ENCODE results near the gene RPS17.
"Not testable (repeated sequence)": the region's sequence is repeated elsewhere in the genome, so short reads cannot be mapped to it uniquely, and the experiment has no call there.

Gene RPS17

DNA sequence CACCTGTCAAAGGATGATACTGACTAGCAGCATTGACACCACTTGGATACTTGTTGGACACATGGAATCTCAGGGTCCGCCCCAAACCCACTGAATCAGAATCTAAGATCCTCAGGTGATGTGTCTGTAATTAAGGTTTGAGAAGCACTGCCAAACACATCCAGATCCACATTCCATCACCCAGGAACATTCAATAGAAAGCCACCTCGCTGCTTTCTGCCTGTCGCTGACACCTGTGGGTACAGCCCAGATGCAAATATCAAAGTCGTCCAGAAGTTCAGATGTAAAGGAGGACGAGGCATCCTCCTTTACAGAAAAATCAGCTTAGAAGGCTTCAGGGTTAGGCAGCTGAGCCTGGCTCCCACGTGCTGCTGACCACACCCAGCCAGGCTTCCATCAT, 5.2 kb upstream of the RPS17 start:
- no peak for DNase-seq (ENCODE audit: low spot score)

DNA sequence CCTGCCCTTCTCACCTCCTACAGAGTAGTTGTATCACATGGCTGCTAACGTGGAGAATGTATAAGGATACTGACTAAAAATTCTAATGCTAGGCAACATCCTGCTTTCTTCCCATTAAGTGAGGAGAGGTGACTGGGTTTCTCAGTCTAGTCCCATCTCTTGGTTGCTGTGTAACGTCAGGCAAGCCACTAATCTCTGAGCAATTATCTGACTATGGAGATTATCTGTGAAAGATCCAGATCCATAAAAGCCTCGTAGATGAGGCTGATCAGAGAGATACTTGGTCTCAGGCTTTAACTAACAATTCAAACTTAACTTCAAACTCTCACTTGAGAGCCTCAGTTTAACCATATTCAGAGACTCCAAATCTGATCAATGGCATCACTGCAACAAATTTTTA, 4.7 kb upstream of the RPS17 start:
- DNase-seq (ENCODE audit: low spot score), result no peak

DNA sequence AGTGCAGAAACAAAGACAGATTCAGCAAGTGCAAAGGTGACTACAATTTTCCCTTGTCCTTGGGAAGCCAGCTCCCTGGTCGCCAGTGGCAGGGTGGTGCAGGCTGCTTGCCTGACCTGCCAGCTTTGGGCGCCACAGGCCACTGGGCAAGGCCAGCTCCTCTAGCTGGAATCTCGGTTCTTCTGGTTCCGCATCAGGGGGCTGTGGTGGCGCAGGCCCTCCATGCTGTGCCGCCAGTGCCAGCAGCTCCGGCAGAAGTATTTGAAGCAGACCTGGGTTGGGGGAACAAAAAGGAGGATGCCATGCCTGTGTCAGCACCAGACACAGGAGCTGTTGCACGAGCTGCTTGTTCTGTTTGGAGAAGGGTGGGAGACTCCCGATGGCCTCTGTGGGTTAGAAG, 4.2 kb upstream of the RPS17 start:
- DNase-seq (ENCODE audit: low spot score), result no peak

DNA sequence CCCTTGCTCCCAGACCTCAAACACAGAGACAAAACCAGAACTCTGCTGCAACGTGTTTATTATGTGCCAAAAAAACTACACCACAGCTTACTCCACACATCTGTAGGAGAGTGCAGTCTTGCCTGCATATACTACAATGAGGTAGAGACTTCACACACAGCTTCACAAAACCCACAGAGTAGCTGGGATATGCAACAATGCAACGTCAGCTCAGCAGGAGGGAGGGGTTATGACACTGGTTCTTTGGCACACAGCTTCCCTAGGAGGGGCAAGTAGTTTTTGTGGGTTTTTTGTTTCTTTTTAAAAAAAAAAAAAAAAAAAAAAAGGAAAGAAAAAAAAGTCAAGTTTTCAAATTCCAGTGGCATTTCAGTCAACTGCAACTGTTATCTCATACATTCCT, 2.9 kb upstream of the RPS17 start:
- no peak for DNase-seq (ENCODE audit: low spot score)

DNA sequence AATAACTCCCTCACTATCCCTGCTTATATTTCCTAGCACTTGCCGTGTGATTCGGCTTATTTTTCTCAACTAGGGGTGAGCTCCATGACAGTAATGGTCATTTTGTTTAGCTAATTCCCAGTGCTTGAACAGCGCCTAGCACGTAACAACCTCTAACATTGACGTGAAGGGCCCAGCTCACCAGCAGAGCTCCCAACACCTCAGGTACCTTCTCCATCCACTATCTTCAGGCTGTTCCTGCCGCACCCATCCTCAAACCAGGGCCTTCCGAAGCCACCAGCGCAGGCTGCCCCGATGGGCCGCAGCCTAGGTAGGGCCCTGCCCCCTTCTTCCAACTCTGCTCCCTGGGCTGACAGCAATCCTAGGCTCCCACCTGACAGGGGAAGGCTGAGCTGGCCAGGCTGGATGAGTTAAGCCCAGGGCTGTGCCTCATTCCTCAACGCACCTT, 751 bp upstream of the RPS17 start:
- no peak for DNase-seq (ENCODE audit: low spot score)

DNA sequence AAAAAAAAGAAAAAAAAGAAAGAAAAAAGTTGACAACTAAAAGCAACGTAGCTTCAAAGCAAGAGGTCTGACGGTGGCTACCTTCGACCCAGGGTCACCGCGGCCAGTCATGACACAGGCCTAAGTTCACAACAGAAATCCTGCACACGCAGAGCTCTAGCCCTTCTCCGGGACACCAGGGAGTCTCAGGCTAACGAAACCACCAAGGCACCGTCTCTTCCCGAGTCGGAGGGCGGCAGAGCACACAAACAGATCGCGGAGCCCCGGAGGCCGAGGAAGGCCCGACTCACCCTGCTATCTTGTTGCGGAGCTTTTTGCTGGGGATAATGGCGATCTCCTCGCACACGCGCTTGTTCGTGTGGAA, 584 bp downstream of the RPS17 start:
- peak; percentile 32 for DNase-seq (ENCODE audit: low spot score)

DNA sequence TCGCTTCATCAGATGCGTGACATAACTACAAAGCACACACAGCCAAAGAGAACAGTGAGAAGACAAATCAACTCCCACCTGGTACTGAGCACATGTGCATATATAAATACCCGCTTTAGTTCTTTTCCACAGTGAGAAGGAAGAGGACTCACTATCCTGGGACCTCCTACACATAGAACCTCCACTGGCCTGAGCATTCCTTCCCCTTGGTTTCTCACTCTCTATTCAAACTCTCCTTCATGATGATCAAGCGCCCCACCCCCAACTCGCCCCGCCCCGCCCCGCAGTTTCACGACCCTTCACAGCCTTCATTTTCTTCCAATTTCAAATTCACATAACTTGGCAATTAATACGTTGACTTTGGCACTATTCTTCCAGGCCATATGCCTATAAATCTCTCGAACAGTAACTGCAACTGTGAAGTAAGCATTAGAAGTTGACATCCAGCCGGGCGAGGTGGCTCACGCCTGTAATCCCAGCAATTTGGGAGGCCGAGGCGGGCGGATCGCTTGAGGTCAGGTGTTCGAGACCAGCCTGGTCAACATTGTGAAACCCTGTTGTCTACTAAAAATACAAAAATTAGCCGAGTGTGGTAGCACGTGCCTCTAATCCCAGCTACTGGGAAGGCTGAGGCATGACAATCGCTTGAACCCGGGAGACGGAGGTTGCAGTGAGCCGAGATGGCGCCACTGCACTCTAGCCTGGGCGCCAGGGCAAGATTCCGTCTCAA, 1.1 kb downstream of the RPS17 start:
- DNase-seq (ENCODE audit: low spot score), result no peak

DNA sequence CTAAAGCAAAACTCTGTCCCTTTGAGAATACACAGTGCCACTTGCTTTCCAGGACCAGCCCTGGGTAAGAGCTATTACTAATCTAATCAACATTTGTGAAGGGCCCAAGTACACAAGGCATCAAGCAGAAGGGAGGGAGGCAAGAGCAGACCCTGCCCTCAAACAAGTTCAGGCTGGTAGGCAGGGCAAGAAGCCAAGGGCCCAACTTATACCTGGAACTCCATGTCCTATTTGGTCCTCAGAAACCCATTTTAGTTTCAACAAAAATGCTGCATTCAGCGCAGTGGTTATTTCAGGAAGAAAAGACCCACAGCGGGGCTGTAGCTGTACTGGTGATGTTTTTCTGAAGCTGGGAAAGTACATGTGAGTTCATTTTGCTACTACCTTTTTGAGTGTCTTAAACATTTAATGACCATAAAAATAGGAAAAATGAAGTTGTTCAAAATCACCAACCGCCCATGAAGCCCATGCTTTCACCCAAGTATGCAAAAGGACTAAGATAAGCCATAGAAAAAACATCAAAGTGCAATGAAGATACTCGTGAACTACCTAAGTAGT, 2.8 kb downstream of the RPS17 start:
- no peak for DNase-seq (ENCODE audit: low spot score)

DNA sequence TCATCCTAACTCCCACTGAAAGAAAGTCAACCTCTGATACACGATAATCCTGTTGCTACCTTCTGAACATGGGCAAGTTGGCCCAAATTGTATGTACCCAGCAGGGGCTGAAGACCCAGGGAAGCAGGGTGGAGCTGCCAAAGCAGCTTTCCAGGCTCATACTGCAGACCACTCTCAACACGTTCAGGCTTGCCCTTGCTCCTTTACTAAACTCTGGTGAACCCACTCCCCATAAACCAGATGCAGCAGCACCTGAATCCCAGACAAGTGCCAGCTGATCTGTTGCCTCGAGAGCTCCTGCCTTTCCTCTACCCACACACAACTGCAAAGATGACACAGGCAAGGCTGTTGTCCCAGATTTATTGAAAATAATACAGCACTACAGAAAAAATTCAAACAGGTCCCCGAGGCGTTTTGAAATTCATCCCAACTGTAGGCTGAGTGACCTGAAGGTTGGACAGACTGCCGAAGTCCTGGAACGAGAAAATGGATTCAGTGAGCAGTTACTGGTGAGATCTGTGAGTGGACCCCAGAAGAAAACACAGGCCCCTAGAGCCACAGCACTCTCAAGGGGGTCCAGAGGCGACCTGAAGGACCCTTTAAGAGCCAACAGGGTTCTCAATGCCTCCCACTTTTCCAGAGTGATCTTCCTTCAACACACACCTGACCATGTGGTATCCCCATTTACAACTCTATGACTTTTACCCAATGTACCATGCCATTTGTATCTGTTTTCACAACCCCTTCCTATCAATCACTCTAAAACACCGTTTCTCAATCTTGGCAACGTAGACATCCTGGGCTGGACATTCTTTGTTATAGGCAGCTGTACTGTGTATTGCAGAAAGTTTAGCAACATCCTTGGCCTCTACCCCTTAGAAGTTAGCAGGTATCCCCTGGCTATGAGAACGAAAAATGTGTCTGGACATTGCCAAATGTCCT, 3.6 kb downstream of the RPS17 start:
- DNase-seq (ENCODE audit: low spot score), result no peak

DNA sequence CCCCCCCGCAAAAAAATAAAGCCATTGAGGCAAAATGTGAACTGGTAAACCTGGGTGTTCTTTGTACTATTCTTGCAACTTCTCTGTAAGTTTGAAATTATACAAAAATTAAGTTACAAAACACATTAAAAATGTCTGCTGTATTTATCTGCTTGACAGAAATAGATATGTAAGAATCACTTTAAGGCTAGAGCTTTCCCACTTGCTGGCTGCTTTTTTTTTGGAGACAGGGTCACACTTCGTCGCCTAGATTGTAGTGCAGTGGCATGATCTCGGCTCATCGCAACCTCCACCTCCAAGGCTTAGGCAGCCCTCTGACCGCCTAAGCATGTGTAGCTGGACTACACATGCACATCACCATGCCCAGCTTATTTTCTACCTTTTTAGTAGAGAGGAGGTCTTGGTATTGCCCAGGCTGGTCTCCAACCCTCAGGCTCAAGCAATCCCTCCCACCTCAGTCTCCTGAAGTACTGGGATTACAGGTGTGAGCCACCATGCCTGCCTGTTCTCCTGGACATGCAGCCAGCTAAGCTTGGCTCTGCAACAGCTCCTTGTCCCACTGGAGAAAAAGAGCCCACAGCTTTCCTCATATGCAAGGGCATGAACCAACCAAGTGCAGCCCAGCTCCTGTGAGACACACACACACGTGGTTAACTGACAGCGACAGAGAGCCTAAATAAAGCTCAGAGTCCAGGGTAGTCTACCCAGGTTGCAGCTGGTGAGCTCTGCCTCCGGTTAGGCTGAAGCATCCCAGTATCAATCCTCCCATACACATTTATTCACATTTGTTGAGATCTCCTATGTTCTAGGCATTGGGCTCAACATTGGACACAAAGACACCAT, 4.5 kb downstream of the RPS17 start:
- DNase-seq (ENCODE audit: low spot score), result no peak

DNA sequence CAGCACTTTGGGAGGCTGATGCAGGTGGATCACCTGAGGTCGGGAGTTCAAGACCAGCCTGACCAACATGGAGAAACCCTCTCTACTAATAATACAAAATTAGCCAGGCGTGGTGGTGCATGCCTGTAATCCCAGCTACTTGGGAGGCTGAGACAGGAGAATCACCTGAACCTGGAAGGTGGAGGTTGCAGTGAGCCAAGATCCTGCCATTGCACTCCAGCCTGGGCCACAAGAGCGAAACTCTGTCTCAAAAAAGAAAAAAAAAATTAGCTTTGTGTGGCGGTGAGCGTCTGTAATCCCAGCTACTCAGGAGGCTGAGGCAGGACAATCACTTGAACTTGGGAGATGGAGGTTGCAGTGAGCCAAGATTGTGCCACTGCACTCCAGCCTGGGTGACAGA, 5.1 kb downstream of the RPS17 start:
- DNase-seq (ENCODE audit: low spot score), result not testable (repeated sequence)

DNA sequence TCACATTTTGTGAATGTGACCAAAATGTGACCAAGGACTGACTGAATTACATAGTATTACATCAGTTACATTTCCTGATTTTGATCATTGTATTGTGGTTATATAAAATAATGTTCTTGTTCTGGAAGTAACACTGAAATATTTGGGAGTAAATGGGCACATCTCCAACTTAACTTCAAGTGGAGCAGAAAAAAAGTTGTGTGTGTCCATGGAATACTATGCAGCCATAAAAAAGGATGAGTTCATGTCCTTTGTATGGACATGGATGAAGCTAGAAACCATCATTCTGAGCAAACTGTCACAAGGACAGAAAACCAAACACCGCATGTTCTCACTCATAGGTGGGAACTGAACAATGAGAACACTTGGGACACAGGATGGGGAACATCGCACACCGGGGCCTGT, 5.8 kb downstream of the RPS17 start:
- not testable (repeated sequence) for DNase-seq (ENCODE audit: low spot score)

DNA sequence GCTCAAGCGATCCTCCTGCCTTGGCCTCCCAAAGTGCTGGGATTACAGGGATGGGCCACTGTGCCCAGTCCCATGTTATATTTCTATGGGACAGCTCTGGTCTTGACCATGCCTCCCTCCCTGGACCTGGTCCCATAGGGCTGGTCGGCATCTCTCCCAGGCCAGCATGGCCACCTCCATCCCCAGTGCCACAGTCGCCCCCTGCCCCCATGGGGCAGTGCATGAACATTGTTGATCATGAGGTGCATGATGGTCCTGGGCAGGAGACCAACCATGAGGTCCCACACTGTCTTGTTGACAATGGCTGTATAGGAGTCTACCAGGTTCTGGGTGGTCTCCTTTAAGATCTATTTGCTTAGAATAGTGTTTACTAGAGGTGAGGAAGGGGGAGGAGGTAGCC, 6.5 kb downstream of the RPS17 start:
- no peak for DNase-seq (ENCODE audit: low spot score)

DNA sequence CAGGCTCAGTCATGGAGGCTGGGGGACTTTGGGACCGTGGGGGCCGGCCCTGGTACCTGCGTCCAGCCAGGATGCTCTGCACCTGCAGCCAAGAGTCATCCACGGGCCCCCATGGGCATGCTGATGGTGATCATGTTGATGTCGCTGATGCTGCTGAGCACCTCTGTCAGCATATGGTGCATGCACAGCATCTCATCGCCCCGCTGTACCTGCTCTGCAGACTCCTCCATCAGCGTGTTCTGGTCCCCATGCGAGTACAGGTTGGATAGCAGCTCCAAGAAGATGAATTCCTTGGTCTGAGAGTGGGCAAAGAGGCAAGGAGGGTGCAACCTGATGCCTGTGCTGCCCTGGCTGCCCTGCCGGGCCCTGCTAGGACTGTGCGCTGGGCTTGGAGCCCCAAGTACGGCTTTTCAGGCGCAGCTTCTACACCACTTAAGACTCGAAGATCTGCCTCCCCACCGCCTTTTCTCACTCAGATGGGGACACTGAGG, 7.2 kb downstream of the RPS17 start:
- DNase-seq (ENCODE audit: low spot score), result no peak

DNA sequence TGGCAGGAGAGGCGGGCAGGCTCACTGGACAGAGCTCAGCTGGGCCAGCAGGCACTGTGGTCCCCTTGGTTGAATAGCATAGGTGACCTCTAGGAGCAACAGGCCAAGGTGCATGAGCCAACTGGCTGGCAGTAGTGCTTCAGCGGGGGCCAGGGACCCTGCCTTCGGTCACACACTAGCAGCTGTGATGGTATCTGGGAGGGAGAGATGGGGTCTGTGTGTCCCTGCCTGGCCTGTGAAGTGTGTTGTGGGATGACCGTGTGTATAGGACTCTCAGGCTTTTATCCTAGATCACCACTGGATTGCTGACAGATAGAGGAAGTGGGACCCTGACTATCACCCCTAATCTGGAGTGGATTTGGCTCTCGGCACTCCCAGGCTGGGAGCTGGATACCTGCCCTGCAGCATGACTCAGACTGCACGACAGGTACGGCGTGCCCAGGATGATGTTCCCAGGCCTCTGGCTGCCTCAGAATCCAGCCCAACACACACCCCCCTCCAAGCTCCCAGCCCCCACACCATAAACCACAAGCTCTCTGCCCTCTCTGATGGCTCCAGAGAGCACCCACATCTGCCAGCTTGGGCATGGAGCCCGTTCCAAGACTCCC, 7.8 kb downstream of the RPS17 start:
- DNase-seq (ENCODE audit: low spot score), result no peak

DNA sequence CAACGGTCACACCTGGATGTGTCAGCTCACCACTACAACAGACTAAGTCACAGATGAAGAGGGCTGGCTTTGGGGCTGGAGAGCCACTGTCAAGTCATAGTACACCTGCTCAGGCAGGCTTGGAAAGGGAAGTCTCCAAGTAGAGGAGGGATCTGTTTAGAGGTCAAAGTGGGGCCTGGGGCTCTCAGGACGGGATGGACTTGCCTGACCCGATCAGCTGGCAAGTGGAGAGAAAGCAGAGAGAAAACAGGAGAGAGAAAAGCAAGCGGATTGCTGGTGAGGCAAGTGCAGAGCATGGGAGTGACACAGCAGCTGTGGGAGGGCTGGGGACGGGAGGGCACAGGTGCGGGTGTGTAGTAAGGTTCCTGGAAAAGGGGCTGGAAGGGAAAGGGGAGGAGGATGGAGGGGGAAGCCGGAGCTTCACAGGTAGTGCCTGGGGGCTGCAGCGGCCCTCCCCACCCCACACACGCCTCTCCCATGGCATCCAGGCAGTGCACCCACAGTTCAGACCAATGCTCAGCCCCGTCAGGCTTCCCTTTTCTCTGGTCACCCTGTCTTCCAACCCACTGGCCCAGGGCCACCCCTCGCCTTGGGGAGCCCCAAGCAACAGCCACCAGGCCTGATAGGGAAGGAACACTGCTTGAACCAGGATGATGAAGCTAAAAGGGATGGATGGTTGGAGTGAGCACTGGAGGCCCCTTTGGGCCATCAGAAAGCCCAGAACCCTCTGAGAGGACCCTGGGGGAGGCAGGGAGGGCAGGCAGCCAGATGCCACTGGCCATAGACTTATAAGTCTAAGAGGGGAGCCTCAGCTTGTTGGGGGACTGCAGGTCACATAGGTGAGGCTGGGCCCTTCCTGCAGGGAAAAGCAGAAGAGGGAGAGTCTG, 8.5 kb downstream of the RPS17 start:
- DNase-seq (ENCODE audit: low spot score), result no peak

DNA sequence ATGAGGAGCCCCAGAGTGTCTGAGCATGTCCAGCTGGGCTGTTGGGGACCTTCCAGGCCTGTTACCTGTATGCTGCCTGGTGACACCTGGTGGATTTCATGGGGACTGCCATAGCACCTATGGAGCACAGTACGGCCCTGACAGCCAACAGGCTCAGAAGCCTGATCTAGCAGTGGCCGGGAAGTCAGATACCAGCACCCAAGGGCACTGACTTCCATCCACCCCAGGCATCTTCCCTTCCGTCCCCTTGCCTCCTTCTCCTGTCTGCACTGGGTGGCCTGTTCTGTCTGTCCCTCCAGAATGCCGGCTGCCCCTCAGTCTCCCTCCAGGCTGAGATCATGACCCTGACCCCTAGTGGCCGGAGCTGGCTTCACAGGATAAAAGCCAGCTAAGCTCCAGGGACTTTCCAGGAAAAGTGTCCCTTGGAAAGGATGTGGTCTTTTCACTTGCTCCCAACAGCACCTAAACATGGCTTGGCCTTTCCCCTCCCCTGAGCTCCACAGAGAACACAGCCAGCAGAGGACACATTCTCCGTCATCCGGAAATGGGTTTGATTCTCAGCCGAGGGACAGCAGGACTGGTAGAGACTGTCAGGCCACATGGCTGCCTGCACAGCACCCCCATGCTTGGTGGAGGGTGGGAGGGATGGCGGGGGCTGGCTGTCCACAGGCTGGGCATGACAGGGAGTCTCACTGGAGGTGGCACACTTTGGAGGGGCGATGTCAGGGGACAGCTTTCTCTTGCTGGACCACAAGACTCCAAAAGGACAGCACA, 9.5 kb downstream of the RPS17 start:
- DNase-seq (ENCODE audit: low spot score), result peak; percentile 55

DNA sequence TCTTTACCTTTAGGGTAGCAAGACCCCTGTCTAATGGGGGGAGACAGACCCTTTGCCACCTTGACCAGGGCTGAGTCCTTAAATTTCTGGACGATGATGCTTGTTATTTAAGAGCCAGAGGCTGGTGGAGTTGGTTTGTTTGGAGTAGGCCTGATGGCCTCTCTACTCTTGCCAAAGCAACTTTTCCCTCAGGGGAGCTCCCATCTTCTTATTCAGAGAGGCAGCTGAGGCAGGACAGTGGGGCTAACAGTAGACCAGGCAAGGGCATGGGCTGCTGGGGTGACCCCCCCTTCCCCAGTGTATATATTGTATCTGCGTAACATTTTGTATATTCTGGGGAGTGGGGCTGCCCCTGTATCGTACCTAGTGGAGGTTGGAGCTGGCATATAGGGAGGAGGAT, 10.3 kb downstream of the RPS17 start:
- DNase-seq (ENCODE audit: low spot score), result no peak

DNA sequence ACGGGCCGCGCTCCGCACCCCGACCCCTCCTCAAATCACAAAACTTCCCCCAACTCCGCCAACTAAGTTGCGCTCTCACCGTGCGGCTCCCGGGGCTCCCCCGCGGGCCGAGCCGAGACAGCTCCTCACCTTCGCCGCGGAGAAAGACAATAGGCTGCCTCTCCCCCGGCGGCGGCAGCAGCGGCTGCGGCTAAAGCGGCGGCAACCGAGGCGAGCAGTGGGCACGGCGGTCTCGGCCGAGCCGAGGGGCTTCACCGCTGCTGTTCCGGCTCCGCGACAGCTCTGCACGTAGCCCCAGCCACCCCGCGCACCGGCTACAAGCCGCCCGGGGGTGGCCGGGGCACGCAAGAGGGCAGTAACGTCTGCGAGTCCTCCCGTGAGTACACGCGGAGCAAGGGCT, 26.7 kb downstream of the RPS17 start:
- not testable (repeated sequence) for DNase-seq (ENCODE audit: low spot score)

DNA sequence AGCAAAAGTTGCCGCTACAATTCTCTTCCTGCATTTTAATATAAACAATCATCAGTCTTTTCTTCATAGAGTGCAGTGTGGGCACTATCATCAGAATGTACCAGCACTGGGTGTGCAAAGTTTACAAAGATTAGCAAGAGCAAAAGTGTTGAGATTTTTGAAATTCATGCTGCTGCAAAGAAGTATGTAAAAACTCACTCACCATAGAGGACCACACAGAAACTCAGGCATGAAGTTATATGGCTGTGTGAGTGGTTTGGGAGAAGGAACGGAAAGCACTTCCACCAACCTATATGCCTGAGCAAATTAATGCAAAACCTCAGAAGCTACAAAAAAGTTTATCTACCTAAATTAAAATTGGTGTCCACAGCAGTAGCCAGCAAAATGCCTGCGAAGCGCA, 32.6 kb downstream of the RPS17 start:
- not testable (repeated sequence) for DNase-seq (ENCODE audit: low spot score)

Measured in globus pallidus (tissue), 1 donor.